ENCODE data around the gene LRRIQ4.

LRRIQ4 gene

GRCh38 chr3:169777822-169778221 is 34.8 kb upstream of the LRRIQ4 start:
- peaks cover 18% of the 10 kb centered on the region for H3K4me1 ChIP-seq (ENCODE audit: control insufficient read depth, insufficient read depth, low read length)
- H3K27me3 ChIP-seq (ENCODE audit: control insufficient read depth, insufficient read depth, low read length): no peaks in the 10 kb centered on the region
- no peak overlapping the region for H3K4me3 ChIP-seq (ENCODE audit: low read depth, low read length)
- H3K36me3 ChIP-seq (ENCODE audit: control insufficient read depth, insufficient read depth, low read length): peaks cover 80% of the 10 kb centered on the region
- no peaks in the 10 kb centered on the region for H3K9me3 ChIP-seq (ENCODE audit: control insufficient read depth, insufficient read depth, low read depth, low read length)
- no peak overlapping the region for H3K9ac ChIP-seq (ENCODE audit: low read length)
- no peak overlapping the region for H3K27ac ChIP-seq (ENCODE audit: low read depth, low read length)

GRCh38 chr3:169780742-169781141 is 31.9 kb upstream of the LRRIQ4 start:
- Histone ChIP-seq H3K36me3 (ENCODE audit: control insufficient read depth, insufficient read depth, low read length) (peaks cover 93% of the 10 kb centered on the region), H3K27ac (ENCODE audit: low read depth, low read length) (no peak overlapping the region), H3K9me3 (ENCODE audit: control insufficient read depth, insufficient read depth, low read depth, low read length) (no peaks in the 10 kb centered on the region)

GRCh38 chr3:169781209-169781855 is 31.3 kb upstream of the LRRIQ4 start:
- Histone ChIP-seq H3K9me3 (ENCODE audit: control insufficient read depth, insufficient read depth, low read depth, low read length) (no peaks in the 10 kb centered on the region), H3K4me3 (ENCODE audit: low read depth, low read length) (no peak overlapping the region), H3K9ac (ENCODE audit: low read length) (no peak overlapping the region), H3K4me1 (ENCODE audit: control insufficient read depth, insufficient read depth, low read length) (peaks cover under 1% of the 10 kb centered on the region; the same call in 1 of the 2 replicates), H3K36me3 (ENCODE audit: control insufficient read depth, insufficient read depth, low read length) (peaks cover 94% of the 10 kb centered on the region), H3K27me3 (ENCODE audit: control insufficient read depth, insufficient read depth, low read length) (no peaks in the 10 kb centered on the region), H3K27ac (ENCODE audit: low read depth, low read length) (no peak overlapping the region)

More at GRCh38 chr3:169780742-169781141, 31.9 kb upstream of the LRRIQ4 start:
- H3K4me1 ChIP-seq (ENCODE audit: control insufficient read depth, insufficient read depth, low read length): peaks cover 4% of the 10 kb centered on the region; the same call in 1 of the 2 replicates
- no peak overlapping the region for H3K9ac ChIP-seq (ENCODE audit: low read length)
- no peak overlapping the region for H3K4me3 ChIP-seq (ENCODE audit: low read depth, low read length)
- H3K27me3 ChIP-seq (ENCODE audit: control insufficient read depth, insufficient read depth, low read length): no peaks in the 10 kb centered on the region

DNA sequence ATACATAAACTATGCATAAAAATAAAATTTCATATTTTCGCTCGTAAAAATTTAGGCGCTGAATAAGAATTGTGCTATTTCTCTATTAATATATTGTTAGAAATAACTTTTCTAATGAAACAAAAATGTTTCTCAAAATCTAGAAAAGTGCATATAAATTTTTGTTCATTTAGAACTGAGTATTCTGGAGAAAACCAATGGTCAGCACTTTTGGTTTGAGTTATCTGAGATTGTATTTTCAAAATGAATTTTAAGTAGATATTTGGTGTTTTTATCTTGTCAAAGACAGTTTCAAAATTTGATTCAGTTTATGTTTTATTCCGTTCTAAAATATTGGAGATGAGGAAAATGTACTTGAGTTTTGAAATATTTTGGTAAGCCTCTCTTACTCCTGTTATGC is 25.6 kb upstream of the LRRIQ4 start:
- no peak overlapping the region for H3K27ac ChIP-seq (ENCODE audit: low read depth, low read length)
- H3K4me1 ChIP-seq (ENCODE audit: control insufficient read depth, insufficient read depth, low read length): peaks cover 6% of the 10 kb centered on the region; the same call in 1 of the 2 replicates
- peaks cover 79% of the 10 kb centered on the region for H3K36me3 ChIP-seq (ENCODE audit: control insufficient read depth, insufficient read depth, low read length)
- no peak overlapping the region for H3K4me3 ChIP-seq (ENCODE audit: low read depth, low read length)
- no peaks in the 10 kb centered on the region for H3K9me3 ChIP-seq (ENCODE audit: control insufficient read depth, insufficient read depth, low read depth, low read length)
- no peaks in the 10 kb centered on the region for H3K27me3 ChIP-seq (ENCODE audit: control insufficient read depth, insufficient read depth, low read length)
- H3K9ac ChIP-seq (ENCODE audit: low read length): no peak overlapping the region

- peaks cover 78% of the 10 kb centered on the region for H3K36me3 ChIP-seq (ENCODE audit: control insufficient read depth, insufficient read depth, low read length)
These were observed 24.9 kb upstream of the LRRIQ4 start for GRCh38 chr3:169787791-169788190.

DNA sequence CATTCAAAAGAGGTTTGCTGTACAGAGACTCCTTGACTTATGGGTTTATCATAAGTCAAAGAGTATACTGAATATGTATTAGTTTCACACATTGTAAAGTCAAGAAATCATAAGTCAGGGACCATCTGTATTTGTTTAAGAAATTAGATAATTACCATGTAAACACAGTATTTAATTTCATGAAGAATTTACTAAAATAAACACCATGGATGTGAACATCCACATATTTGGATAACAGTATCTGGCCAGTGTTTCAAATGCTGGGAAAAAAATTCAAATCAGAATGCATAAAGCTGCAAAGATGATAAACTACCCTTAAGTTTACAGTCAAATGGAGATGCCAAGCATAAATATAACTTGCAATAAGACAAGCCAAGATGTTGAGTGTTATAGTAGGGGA is 22.5 kb upstream of the LRRIQ4 start:
- Histone ChIP-seq H3K27me3 (ENCODE audit: control insufficient read depth, insufficient read depth, low read length) (no peaks in the 10 kb centered on the region), H3K9me3 (ENCODE audit: control insufficient read depth, insufficient read depth, low read depth, low read length) (no peaks in the 10 kb centered on the region), H3K4me3 (ENCODE audit: low read depth, low read length) (no peak overlapping the region), H3K27ac (ENCODE audit: low read depth, low read length) (no peak overlapping the region), H3K4me1 (ENCODE audit: control insufficient read depth, insufficient read depth, low read length) (peaks cover 6% of the 10 kb centered on the region; the same call in 1 of the 2 replicates), H3K9ac (ENCODE audit: low read length) (no peak overlapping the region), H3K36me3 (ENCODE audit: control insufficient read depth, insufficient read depth, low read length) (peaks cover 57% of the 10 kb centered on the region)

More at GRCh38 chr3:169787791-169788190, 24.9 kb upstream of the LRRIQ4 start:
- Histone ChIP-seq H3K27me3 (ENCODE audit: control insufficient read depth, insufficient read depth, low read length) (no peaks in the 10 kb centered on the region), H3K27ac (ENCODE audit: low read depth, low read length) (no peak overlapping the region), H3K9me3 (ENCODE audit: control insufficient read depth, insufficient read depth, low read depth, low read length) (no peaks in the 10 kb centered on the region), H3K4me3 (ENCODE audit: low read depth, low read length) (no peak overlapping the region), H3K9ac (ENCODE audit: low read length) (no peak overlapping the region), H3K4me1 (ENCODE audit: control insufficient read depth, insufficient read depth, low read length) (peaks cover 6% of the 10 kb centered on the region; the same call in 1 of the 2 replicates)

DNA sequence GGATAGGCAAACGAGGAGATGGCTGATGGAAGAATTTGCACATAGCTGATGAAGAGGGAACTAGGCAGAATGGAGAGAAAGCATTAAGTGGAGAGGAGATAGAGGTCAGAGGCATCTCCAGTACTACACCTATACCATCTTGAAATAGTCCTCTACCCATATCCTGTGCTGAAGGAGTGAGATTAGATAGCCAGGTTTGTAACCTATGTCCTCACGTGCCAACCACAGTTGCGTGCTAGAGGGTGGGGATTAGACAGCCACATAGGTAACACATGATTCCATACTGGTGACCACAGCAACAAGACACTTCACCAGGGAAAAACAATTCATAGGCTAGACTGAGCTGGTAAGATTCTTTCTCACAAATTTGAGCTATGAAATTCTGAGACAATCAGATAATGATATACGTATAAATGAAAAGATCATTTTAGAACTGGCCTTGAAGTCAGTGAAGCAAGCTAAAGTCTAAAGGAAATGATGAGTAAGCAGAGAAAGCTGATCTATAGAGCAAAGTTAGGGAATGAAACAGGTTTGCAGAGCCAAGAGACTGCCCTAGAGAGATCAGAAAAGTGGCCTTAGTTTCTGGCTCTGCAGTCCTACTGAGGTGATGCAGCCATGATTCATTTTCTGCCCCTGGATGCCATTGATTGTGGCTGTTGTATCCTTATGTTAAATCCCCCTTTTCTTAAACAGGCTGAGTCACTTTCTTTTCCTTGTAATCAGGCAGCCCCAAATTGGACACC is 21.8 kb upstream of the LRRIQ4 start:
- Histone ChIP-seq H3K4me3 (ENCODE audit: low read depth, low read length) (no peak overlapping the region), H3K27ac (ENCODE audit: low read depth, low read length) (no peak overlapping the region), H3K9ac (ENCODE audit: low read length) (no peak overlapping the region), H3K27me3 (ENCODE audit: control insufficient read depth, insufficient read depth, low read length) (no peaks in the 10 kb centered on the region), H3K9me3 (ENCODE audit: control insufficient read depth, insufficient read depth, low read depth, low read length) (no peaks in the 10 kb centered on the region), H3K36me3 (ENCODE audit: control insufficient read depth, insufficient read depth, low read length) (peaks cover 51% of the 10 kb centered on the region), H3K4me1 (ENCODE audit: control insufficient read depth, insufficient read depth, low read length) (peaks cover 6% of the 10 kb centered on the region; the same call in 1 of the 2 replicates)

DNA sequence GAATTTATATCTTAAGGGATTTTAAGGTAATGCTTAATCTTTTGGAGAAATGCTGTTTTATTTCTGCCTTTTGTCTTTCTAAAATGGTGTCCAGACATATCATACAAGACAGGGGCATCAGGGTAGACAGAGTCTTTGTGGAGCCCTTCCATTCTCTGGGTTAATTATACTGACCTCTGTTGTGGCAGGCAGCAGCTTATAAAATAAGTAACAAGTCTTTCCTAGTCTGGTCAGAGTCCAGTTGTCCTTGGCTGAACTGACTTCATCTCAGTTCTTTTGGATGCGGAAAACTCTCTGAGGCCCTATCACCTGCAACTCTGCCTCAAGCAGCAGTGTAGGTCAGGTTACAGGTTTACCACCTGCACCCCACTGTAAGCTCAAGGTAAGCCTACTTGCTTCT is 20.3 kb upstream of the LRRIQ4 start:
- Histone ChIP-seq H3K36me3 (ENCODE audit: control insufficient read depth, insufficient read depth, low read length) (peaks cover 36% of the 10 kb centered on the region), H3K4me3 (ENCODE audit: low read depth, low read length) (no peak overlapping the region), H3K9ac (ENCODE audit: low read length) (no peak overlapping the region), H3K27me3 (ENCODE audit: control insufficient read depth, insufficient read depth, low read length) (no peaks in the 10 kb centered on the region), H3K4me1 (ENCODE audit: control insufficient read depth, insufficient read depth, low read length) (peaks cover 6% of the 10 kb centered on the region; the same call in 1 of the 2 replicates), H3K27ac (ENCODE audit: low read depth, low read length) (no peak overlapping the region), H3K9me3 (ENCODE audit: control insufficient read depth, insufficient read depth, low read depth, low read length) (no peaks in the 10 kb centered on the region)

GRCh38 chr3:169804681-169805080 is 8.0 kb upstream of the LRRIQ4 start:
- no peak overlapping the region for H3K9ac ChIP-seq (ENCODE audit: low read length)
- H3K4me1 ChIP-seq (ENCODE audit: control insufficient read depth, insufficient read depth, low read length): no peaks in the 10 kb centered on the region
- H3K9me3 ChIP-seq (ENCODE audit: control insufficient read depth, insufficient read depth, low read depth, low read length): no peaks in the 10 kb centered on the region
- H3K27me3 ChIP-seq (ENCODE audit: control insufficient read depth, insufficient read depth, low read length): no peaks in the 10 kb centered on the region
- H3K36me3 ChIP-seq (ENCODE audit: control insufficient read depth, insufficient read depth, low read length): peaks cover 26% of the 10 kb centered on the region
- no peak overlapping the region for H3K27ac ChIP-seq (ENCODE audit: low read depth, low read length)
- no peak overlapping the region for H3K4me3 ChIP-seq (ENCODE audit: low read depth, low read length)

DNA sequence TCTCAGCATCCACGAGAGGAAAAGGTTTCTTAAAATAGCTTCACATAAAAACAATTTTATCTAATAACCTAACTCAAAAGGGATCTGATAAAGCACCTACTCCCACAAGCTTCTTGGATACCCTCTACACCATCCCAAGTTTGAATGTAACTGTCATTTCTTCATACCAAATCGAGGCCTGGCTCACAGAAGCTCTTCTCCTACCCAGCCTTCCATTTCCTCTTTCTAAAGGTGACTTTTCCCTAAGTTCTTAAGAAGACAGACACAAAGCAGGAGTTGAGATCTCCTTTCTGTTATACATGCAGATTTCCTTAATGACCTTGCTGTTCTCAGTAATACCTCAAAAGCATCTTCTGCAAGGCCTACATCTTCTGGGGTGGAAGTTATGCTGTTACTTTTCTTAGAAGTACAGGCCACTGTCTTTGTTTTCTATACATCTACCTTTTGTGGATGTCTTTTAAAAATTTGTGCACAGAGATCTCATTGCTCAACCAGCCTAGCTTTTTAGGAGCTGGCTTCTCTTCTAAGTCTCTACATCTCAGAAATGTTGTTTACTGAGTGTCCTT is 3.4 kb upstream of the LRRIQ4 start:
- Histone ChIP-seq H3K4me3 (ENCODE audit: low read depth, low read length) (no peak overlapping the region), H3K27me3 (ENCODE audit: control insufficient read depth, insufficient read depth, low read length) (peaks cover 4% of the 10 kb centered on the region; the same call in 1 of the 2 replicates), H3K36me3 (ENCODE audit: control insufficient read depth, insufficient read depth, low read length) (peaks cover 4% of the 10 kb centered on the region; the same call in 1 of the 2 replicates), H3K27ac (ENCODE audit: low read depth, low read length) (no peak overlapping the region), H3K9ac (ENCODE audit: low read length) (no peak overlapping the region), H3K9me3 (ENCODE audit: control insufficient read depth, insufficient read depth, low read depth, low read length) (no peaks in the 10 kb centered on the region), H3K4me1 (ENCODE audit: control insufficient read depth, insufficient read depth, low read length) (peaks cover 5% of the 10 kb centered on the region)
